ENCODE measurements around the gene KCNK10.
A peak's percentile ranks its signal among the peaks of the same experiment; 100 is the strongest.
"Not testable (repeated sequence)": the region's sequence is repeated elsewhere in the genome, so short reads cannot be mapped to it uniquely, and the experiment has no call there.

The KCNK10 gene

DNA sequence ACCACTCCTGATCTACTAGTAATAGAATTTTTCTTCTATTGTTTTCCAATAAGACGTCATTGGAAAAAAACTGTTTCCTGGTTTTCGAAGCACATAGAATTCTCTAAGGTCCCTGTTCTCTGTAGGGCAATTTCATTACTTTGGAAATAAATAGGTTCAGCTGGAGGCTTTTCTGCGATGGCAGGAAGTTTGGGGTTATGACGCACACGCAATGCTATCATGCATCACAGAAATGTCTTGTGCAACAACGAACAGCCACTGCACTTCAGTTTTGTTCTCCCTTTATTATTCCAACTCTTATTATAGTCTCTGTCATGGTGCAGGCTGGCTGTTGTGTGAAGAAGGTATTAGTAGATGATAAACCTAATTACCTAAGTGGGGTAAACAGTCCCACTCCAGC lies 59.0 kb downstream of the KCNK10 start:
- DNase-seq, result no peak

GRCh38 chr14:88261302-88261701 lies 61.8 kb downstream of the KCNK10 start:
- not testable (repeated sequence) for DNase-seq

- DNase-seq, result no peak
These were observed 65.0 kb downstream of the KCNK10 start for GRCh38 chr14:88258021-88258420.

DNA sequence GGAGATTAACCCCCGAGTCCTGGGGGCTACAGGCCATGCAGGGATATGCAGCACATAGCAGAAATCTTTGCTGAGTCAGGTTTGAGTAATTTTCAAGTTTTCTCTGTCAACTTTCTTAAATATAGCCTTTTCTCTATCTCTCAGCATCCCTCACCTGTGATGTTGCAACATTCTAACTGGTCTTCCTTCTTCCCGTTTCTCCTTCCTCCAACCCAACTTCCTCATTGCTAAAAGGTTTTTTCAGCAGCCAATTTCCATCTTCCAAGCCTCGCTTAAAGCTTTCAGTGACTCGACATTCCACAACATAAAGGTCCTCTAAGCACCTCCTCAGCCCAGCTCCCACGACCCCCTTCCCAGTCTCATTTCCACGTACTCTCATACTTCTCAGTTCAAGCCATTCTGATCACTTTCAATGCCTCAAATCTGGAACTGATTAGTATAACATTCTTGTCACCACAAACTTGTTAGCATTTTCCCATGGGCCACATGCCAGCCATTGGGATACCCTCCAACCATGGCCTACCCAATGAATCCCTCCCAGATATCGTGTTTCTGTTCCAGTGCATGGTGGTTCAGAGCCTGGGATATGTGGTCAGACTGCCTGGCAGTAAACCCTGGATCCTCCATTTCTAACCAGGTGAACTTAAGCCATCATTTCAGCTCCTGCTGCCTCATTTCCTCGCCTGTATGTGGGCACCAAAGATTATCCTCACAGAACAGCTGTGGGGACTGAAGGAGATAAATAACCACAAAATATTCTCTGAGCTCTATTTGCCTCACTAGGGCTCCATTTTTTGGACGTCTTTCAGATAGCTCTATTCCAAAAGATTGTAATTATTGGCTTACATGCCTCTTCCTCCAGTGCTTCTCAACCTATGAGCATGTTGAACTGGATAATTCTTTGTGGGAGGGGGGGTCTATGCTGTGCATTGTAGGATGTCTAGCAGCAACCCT lies 65.8 kb downstream of the KCNK10 start:
- DNase-seq, result no peak

GRCh38 chr14:88255798-88256197 lies 67.3 kb downstream of the KCNK10 start:
- DNase-seq, result no peak

DNA sequence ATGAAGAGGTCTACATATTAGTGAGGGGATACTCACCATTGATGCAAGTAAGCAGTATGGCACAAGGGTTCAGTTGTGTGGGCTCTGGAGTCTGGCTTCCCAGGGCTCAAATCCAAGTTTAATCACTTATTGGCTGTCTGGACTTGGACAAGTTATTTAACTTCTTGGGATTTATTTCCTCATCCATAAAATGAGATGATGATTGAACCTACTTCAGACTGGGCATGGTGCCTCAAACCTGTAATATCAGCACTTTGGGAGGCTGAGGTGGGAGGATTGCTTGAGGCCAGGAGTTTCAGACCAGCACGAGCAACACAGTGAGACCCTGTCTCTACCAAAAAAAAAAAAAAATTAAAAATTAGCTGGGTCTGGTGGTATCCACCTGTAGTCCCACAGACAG lies 67.9 kb downstream of the KCNK10 start:
- DNase-seq, result no peak

DNA sequence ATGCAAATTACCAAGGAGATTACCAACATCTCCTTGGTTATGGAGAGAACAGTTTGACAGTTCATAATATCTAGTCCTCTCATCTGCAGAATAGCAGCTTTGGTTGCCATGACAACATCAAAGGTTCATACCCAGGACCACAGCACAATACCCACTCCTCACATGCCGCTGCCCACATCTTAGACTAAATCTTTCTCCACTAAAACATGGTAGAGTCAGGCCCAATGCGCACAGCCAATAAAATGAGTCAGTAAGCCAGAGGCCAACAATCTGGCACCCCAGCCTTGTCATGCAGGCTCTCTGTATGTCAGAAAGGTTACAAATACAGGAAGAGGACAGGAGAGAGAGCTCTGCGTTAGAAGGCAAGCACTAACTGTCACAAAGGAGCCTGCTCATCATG lies 70.6 kb downstream of the KCNK10 start:
- DNase-seq, result no peak

DNA sequence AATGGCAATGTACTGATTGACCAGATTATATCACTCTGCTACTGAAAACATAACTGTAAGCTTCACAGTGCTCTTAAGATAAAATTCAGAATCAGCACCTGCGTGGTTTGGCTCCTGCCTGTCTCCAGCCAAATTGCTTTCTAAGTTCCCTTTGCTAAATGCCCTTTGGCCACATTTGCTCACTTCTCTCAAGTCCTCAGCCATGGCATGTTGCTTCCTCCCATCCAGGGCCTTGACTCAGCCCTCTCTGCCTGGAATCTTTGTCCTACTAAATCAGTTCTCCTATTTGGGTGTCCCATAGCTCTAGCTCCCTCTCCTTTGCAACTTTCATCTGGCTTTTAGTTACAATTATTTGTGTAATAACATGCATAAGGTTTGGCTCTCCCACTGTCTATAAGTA lies 71.4 kb downstream of the KCNK10 start:
- DNase-seq, result no peak

DNA sequence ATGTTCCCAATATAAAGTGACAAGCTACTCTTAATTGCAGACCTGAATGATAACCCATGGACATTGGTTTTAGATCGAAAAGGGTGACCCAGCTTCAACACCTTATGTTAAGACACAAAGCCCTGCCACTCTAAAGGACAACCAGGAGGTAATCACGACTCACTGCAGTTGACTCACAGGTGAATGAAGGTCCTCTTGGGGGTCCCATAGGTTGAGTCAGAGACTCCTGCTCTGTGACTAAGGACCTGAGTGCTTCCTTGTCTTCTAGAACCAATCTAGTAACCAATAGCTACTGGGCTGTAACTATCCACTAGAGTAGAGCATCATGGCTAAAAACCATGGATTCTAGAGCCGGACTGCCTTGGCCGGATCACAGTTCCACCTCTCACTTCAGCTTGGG lies 73.8 kb downstream of the KCNK10 start:
- no peak for DNase-seq

DNA sequence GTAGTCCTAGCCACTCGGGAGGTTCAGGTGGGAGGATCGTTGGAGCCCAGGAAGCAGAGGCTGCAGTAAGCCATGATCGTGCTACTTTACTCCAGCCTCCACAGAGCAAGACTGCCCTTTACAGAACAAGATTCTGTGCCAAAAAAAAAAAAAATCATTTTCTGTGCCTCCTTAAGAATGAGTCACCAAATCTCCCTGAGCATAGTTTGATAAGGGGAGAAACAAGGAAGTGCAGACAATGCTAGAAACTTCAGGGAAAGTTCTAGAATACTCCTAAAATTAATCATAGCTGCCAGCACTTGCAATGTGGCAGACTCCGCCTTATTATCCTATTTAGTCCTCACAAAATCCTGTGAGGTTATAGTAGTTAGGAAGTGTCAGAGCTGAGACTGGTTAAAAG lies 74.5 kb downstream of the KCNK10 start:
- DNase-seq, result no peak

GRCh38 chr14:88247228-88247627 lies 75.8 kb downstream of the KCNK10 start:
- no peak for DNase-seq

DNA sequence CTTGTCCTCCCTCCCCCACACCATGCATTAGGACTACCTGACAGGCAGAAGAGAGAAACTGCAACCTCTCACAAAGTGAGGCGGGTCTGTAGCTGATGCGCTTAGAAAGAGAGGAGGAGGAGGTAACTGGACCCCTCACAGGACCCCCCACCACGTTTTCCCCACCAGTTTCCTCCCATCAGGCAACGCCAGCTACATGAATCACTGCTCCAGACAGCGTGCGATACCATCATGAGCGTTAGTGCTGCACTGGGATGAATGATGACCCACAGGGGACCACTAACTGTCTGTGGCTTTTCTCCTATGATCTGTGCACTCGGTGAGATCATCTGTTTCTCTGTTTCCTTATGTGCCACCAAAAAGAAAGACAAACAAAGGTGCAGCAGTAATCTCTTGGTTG lies 77.7 kb downstream of the KCNK10 start:
- no peak for DNase-seq

DNA sequence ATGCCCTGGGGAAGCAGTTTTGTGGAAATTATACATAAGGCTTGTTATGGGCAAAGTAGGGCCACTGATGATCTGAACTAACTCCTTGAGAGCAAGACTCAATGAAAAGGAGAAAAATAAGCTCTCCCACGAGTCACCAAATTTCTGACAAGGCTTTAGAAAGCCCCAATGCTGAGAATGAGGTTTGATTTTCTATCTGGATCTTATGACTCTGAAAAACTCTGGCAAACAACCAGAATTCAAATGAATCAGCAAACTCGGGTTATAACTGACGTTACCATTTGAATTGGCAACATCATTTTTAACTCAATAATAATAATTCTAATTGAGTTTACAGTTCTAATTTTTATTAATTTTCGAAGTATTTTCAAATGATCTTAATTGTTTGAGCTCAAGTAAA lies 79.1 kb downstream of the KCNK10 start:
- DNase-seq, result no peak

- peak; percentile 17 for DNase-seq
These were observed 80.6 kb downstream of the KCNK10 start for GRCh38 chr14:88242446-88242845.

- no peak for DNase-seq
These were observed 81.3 kb downstream of the KCNK10 start for GRCh38 chr14:88241810-88242209.

DNA sequence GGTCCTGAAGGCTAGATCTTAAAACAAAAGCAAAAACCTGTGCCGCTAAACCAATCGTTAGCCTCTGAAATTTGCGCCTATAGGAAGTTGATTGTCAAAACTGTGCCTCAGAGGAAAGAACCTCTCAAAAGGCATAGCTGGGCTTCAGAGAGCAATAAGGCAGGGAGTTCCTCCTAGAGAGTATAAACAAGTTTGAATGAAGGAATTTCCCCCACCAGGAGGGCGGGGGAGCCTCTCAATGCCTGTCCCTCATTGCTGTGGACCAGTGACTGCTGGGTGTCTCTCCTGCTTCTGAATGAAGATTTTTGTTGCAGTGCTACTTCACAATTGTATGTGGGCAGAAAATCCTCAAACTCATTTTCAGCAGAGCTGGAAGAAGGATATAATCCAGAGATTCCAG lies 88.6 kb downstream of the KCNK10 start:
- DNase-seq, result no peak

GRCh38 chr14:88233915-88234314 lies 89.2 kb downstream of the KCNK10 start:
- DNase-seq, result peak; percentile 43

DNA sequence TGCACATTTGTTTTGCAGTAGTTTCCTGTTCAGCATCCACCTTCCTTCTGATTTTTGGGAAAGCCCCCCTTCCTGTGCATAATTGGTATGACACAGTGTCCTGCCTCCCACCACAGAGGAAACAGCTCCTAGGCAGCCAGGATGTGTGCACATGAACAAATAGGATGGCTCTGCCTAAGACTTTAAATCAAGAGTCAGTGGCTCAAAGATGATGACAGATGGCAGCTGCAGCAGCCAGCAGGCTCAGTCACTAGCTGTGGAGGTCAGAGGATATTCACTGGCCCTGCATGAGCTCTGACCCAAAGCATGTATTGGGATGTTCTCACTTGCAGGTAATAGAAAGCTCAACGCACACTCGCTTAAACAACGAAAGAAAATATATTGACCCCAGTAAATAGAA lies 90.3 kb downstream of the KCNK10 start:
- no peak for DNase-seq

- DNase-seq, result no peak
These were observed 91.5 kb downstream of the KCNK10 start for GRCh38 chr14:88231603-88232002.

DNA sequence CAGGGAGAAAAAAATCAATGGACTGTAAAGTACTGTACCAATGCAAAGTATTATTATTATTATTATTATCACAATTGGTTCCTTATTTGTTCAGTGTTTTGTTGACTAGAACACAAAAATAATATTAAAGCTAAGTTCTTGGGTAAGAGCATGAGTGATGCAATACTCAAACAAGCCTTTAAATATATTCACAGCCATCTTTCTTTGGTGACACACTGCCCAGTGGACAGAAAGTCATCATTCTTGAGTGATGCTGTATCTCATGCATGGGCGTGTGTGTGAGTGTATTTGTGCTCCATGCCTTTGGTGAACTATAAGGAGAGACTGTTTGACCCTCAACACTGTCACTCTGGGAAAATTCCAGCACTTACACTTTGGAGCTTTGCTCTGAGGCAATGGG lies 93.6 kb downstream of the KCNK10 start:
- DNase-seq, result no peak

- no peak for DNase-seq
These were observed 94.4 kb downstream of the KCNK10 start for GRCh38 chr14:88228522-88229236.

DNA sequence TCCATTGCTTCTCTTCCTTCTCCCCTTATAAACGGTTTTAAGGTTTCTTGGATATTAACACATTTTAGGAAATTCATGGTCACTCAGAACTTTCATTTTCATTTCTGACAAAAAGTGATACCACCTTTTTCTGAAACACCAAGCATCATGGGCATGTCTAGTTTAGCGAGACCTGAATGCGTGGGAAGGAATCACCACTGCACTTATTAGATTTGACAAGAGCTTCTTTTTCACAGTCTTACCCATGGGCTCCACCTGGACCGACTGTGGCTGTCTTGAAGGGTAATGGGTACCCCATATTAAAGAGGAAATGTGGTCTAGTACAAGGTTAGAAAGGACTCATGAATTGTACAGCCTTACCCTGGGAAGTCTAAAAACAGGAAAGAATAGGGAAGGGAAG lies 95.4 kb downstream of the KCNK10 start:
- DNase-seq, result no peak

- DNase-seq, result no peak
These were observed 97.3 kb downstream of the KCNK10 start for GRCh38 chr14:88225721-88226120.

Data from NCI-H1694 treated with DMSO at 0.1 percent for 48 hours (cell line).